Nephron progenitor cell (in vitro differentiated cells): ENCODE data around the gene GNG14.
"Not testable (repeated sequence)": the region's sequence is repeated elsewhere in the genome, so short reads cannot be mapped to it uniquely, and the experiment has no call there.

Experiments used
- DNase-seq: peaks from one replicate; pipeline ENCODE4 v3.0.0; 2021
- H3K27ac Mint-ChIP-seq: 2 replicates; pipeline ENCODE4 v1.8.0; 2021; ENCODE audit warnings: mild to moderate bottlenecking, moderate library complexity, mixed read lengths
- H3K27me3 Mint-ChIP-seq: 2 replicates; pipeline ENCODE4 v1.8.0; 2021; ENCODE audit warnings: mild to moderate bottlenecking, low read depth, mixed read lengths; ENCODE audit not compliant: poor library complexity
- H3K36me3 Mint-ChIP-seq: 2 replicates; pipeline ENCODE4 v1.8.0; 2021; ENCODE audit warnings: low read depth, mixed read lengths
- H3K4me1 Mint-ChIP-seq: 2 replicates; pipeline ENCODE4 v1.8.0; 2021; ENCODE audit warnings: mixed read lengths
- H3K4me3 Mint-ChIP-seq: 2 replicates; pipeline ENCODE4 v1.8.0; 2021; ENCODE audit warnings: mild to moderate bottlenecking, moderate library complexity, mixed read lengths
- H3K9me3 Mint-ChIP-seq: 2 replicates; pipeline ENCODE4 v1.8.0; 2021; ENCODE audit warnings: mild to moderate bottlenecking, moderate library complexity, mixed read lengths
- CTCF ChIP-seq: fragments of 200-600 bp; sonication (generic); IDR thresholded peaks from 2 replicates; pipeline ENCODE4 v1.5.0; 2021; ENCODE audit warnings: antibody characterized with exemption

The GNG14 gene

GRCh38 chr19:12687496-12688196 is at the start of gene GNG14:
Gene GNG14, plus strand, starts transcription at chr19:12687998. Its CDS starts 51 bp downstream, at chr19:12688049.
- peaks cover 4% of the 10 kb centered on the region for H3K36me3 Mint-ChIP-seq
- H3K27me3 Mint-ChIP-seq, result peaks cover 3% of the 10 kb centered on the region
- peaks cover 10% of the 10 kb centered on the region for H3K4me1 Mint-ChIP-seq
- H3K4me3 Mint-ChIP-seq, result no peak within 1 kb of the TSS
- no peak for DNase-seq
- H3K9me3 Mint-ChIP-seq, result no peaks in the 10 kb centered on the region
- TF ChIP-seq CTCF, result no peak
- H3K27ac Mint-ChIP-seq, result no peak within 1 kb of the TSS

GRCh38 chr19:12638611-12639182 is 49.1 kb upstream of the GNG14 start:
- Mint-ChIP-seq H3K36me3 (peaks cover 21% of the 10 kb centered on the region), H3K9me3 (peaks cover 38% of the 10 kb centered on the region), H3K27ac (no peak overlapping the region), H3K27me3 (peaks cover 12% of the 10 kb centered on the region), H3K4me1 (peaks cover 6% of the 10 kb centered on the region), H3K4me3 (no peak overlapping the region)
- no peak for DNase-seq
- TF ChIP-seq CTCF, result no peak

GRCh38 chr19:12639901-12640613 is 47.7 kb upstream of the GNG14 start:
- Mint-ChIP-seq H3K27me3 (peaks cover 14% of the 10 kb centered on the region), H3K27ac (peak overlapping the region; percentile 54), H3K4me1 (peaks cover 6% of the 10 kb centered on the region), H3K36me3 (peaks cover 13% of the 10 kb centered on the region), H3K4me3 (peak overlapping the region; percentile 71), H3K9me3 (peaks cover 28% of the 10 kb centered on the region)
- TF ChIP-seq CTCF, result peak; percentile 68
- peak; percentile 78 for DNase-seq

- no peak overlapping the region for H3K27ac Mint-ChIP-seq
- no peak for TF ChIP-seq CTCF
- H3K36me3 Mint-ChIP-seq, result peaks cover 14% of the 10 kb centered on the region
- H3K4me3 Mint-ChIP-seq, result no peak overlapping the region
- peaks cover 13% of the 10 kb centered on the region for H3K27me3 Mint-ChIP-seq
- no peak for DNase-seq
- H3K4me1 Mint-ChIP-seq, result peaks cover 6% of the 10 kb centered on the region
- H3K9me3 Mint-ChIP-seq, result peaks cover 24% of the 10 kb centered on the region
Measured at GRCh38 chr19:12641456-12641855, 46.3 kb upstream of the GNG14 start.

- TF ChIP-seq CTCF, result no peak
- H3K27ac Mint-ChIP-seq, result no peak overlapping the region
- peaks cover 6% of the 10 kb centered on the region for H3K4me1 Mint-ChIP-seq
- peaks cover 19% of the 10 kb centered on the region for H3K9me3 Mint-ChIP-seq
- no peak overlapping the region for H3K4me3 Mint-ChIP-seq
- H3K36me3 Mint-ChIP-seq, result peaks cover 10% of the 10 kb centered on the region
- DNase-seq, result no peak
- H3K27me3 Mint-ChIP-seq, result peaks cover 13% of the 10 kb centered on the region
Measured at GRCh38 chr19:12642506-12642905, 45.3 kb upstream of the GNG14 start.

- DNase-seq, H3K4me1 Mint-ChIP-seq, H3K27ac Mint-ChIP-seq, H3K4me3 Mint-ChIP-seq: not testable (repeated sequence)
- Mint-ChIP-seq H3K9me3 (peaks cover 13% of the 10 kb centered on the region), H3K27me3 (peaks cover 13% of the 10 kb centered on the region), H3K36me3 (peaks cover 16% of the 10 kb centered on the region)
Measured at GRCh38 chr19:12643716-12644115, 44.1 kb upstream of the GNG14 start.
